Left ventricle myocardium inferior (tissue), 1 donor: ENCODE measurements around the gene TRPM2. TPM values are rescaled to one million over a fixed set of nuclear protein-coding genes. Genes with fewer than 3 reads are reported as not detected.
A peak's percentile ranks its signal among the peaks of the same experiment; 100 is the strongest.

Experiments used
- DNase-seq: peaks from one replicate; pipeline ENCODE4 v3.0.0-alpha.2; 2020
- H3K27ac ChIP-seq: fragments of 200-600 bp; replicated peaks from 2 replicates; pipeline ENCODE4 v1.8.0; 2021
- H3K27me3 ChIP-seq: fragments of 200-600 bp; 2 replicates; pipeline ENCODE4 v1.8.0; 2021; ENCODE audit warnings: low read depth
- H3K36me3 ChIP-seq: fragments of 200-600 bp; 2 replicates; pipeline ENCODE4 v1.8.0; 2021
- H3K4me1 ChIP-seq: fragments of 200-600 bp; 2 replicates; pipeline ENCODE4 v1.8.0; 2021
- H3K4me3 ChIP-seq: fragments of 200-600 bp; 2 replicates; pipeline ENCODE4 v1.8.0; 2021; ENCODE audit warnings: mild to moderate bottlenecking, moderate library complexity
- H3K9me3 ChIP-seq: fragments of 200-600 bp; replicated peaks from 2 replicates; pipeline ENCODE4 v1.8.0; 2021
- CTCF ChIP-seq: fragments of 200-600 bp; IDR thresholded peaks from 2 replicates; pipeline ENCODE4 v1.8.0; 2021; ENCODE audit warnings: antibody characterized with exemption, mild to moderate bottlenecking, borderline replicate concordance
- intact Hi-C: fragments of 100-400 bp; cut with micrococcal nuclease; formaldehyde crosslinking; loops from one replicate; pipeline ENCODE4 v1.11.0; 2022
- total RNA-seq: library from RNA; stranded (reverse); fragmentation: NEBNext Ultra II Directional; extraction: Animal tissue kit (Norgen Biotek cat#: 25700); gene quantifications from one replicate; pipeline ENCODE4 v1.2.1, GENCODE V29; 2021
- donor health status: DM: no; HTN: yes; CAD: no; lungs with severe emphysema.

The TRPM2 gene
- total RNA-seq, 1 donor from 2014 or later: 1.8 TPM

GRCh38 chr21:44450999-44451398, 97.6 kb downstream of the TRPM2 start:
- DNase-seq: no peak
- TF ChIP-seq CTCF: no peak
- Histone ChIP-seq H3K27ac (no peak overlapping the region), H3K36me3 (no peaks in the 10 kb centered on the region), H3K9me3 (peaks cover 20% of the 10 kb centered on the region), H3K27me3 (peaks cover 35% of the 10 kb centered on the region), H3K4me1 (peaks cover 7% of the 10 kb centered on the region), H3K4me3 (no peak overlapping the region)
- intact Hi-C loops: no loop called here

- Histone ChIP-seq H3K4me3 (no peak overlapping the region), H3K27me3 (peaks cover 26% of the 10 kb centered on the region)
- intact Hi-C loops: no loop called here
Measured at GRCh38 chr21:44453120-44453519, 99.7 kb downstream of the TRPM2 start.

GRCh38 chr21:44454058-44454457, 100.6 kb downstream of the TRPM2 start:
- H3K9me3 ChIP-seq: peaks cover 20% of the 10 kb centered on the region
- H3K4me1 ChIP-seq: peaks cover 12% of the 10 kb centered on the region
- no peak for TF ChIP-seq CTCF
- intact Hi-C loops: no loop called here
- H3K36me3 ChIP-seq: no peaks in the 10 kb centered on the region
- H3K27me3 ChIP-seq: peaks cover 17% of the 10 kb centered on the region
- DNase-seq: no peak
- no peak overlapping the region for H3K27ac ChIP-seq
- no peak overlapping the region for H3K4me3 ChIP-seq

More at GRCh38 chr21:44453120-44453519, 99.7 kb downstream of the TRPM2 start:
- Histone ChIP-seq H3K9me3 (peaks cover 20% of the 10 kb centered on the region), H3K4me1 (peaks cover 12% of the 10 kb centered on the region), H3K36me3 (no peaks in the 10 kb centered on the region), H3K27ac (no peak overlapping the region)
- TF ChIP-seq CTCF: no peak
- no peak for DNase-seq

GRCh38 chr21:44454747-44455523, 101.5 kb downstream of the TRPM2 start, which contains the start of gene LRRC3:
TSS of gene LRRC3 (plus strand) at chr21:44455510. CDS start at chr21:44456645, 1,135 bp downstream.
- DNase-seq: peak; percentile 86
- Histone ChIP-seq H3K4me3 (peak within 1 kb of the TSS; percentile 88), H3K27me3 (peaks cover 8% of the 10 kb centered on the region), H3K4me1 (peaks cover 12% of the 10 kb centered on the region), H3K9me3 (peaks cover 20% of the 10 kb centered on the region), H3K27ac (peak within 1 kb of the TSS; percentile 50), H3K36me3 (no peaks in the 10 kb centered on the region)
- TF ChIP-seq CTCF: no peak
- intact Hi-C loops: no loop called here

- H3K9me3 ChIP-seq: peaks cover 20% of the 10 kb centered on the region
- DNase-seq: peak; percentile 61
- H3K36me3 ChIP-seq: no peaks in the 10 kb centered on the region
- TF ChIP-seq CTCF: peak; percentile 26
- peak overlapping the region; percentile 50 for H3K27ac ChIP-seq
- H3K4me3 ChIP-seq: peak overlapping the region; percentile 88
- intact Hi-C loops: no loop called here
- H3K27me3 ChIP-seq: peaks cover under 1% of the 10 kb centered on the region
- H3K4me1 ChIP-seq: peaks cover 12% of the 10 kb centered on the region
Measured at GRCh38 chr21:44455524-44456213, 102.2 kb downstream of the TRPM2 start.
